ENCODE measurements around the gene ERVH48-1.
"Not testable (repeated sequence)": the region's sequence is repeated elsewhere in the genome, so short reads cannot be mapped to it uniquely, and the experiment has no call there.

The ERVH48-1 gene

DNA sequence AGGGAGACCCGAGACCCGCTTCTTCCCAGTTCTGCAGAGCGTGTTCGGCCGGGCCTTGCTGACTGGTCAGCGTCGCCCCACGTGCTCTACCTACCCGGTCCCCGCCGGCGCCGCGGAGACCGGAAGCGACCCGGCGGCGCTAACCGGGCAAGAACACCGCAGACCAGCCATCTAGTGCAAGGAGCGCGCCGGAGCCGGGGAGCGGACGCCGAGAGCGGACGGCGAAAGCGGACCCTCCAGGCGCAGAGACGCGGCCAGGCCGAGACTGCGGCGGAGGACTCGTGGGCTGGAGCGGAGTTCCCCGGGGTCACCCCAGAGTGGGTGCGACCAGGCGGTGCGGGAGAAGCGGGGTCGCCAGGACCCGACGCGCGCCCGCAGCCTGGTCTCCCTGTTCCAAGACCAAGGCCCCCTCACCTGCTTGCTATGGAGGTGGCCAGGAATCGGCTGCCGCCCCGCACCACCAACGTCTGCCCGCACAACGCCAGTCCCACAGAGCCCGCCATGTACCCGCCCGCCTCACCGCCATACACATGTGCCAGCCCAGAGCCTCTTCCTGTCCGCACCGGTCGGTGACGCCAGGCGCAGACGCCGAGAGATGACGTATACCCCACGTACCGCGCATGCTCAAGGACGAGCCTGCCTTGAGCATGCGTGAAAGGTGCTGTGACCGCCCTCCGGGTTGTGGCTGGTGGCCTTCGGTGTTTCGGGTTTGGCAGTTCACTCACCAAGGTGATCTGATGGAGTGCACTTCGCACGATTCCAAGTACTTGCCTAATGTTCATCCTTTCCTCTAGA is 46.2 kb downstream of the ERVH48-1 start, which contains the start of gene WDR4:
WDR4 (minus strand) TSS at position 547 of the 795 bp plus-strand sequence; CDS start at position 503, 44 bp downstream.
- Histone ChIP-seq H2BK15ac (replicated peaks; ENCODE audit: low read depth) (no peak within 1 kb of the TSS), H2BK120ac (ENCODE audit: low read depth, low read length) (no peak within 1 kb of the TSS), H2AK5ac (ENCODE audit: low read length) (no peak within 1 kb of the TSS), H3K27ac (ENCODE audit: low read depth, low read length) (peak within 1 kb of the TSS; percentile 76), H3K79me2 (ENCODE audit: control insufficient read depth, insufficient read depth, low read length) (peaks cover 23% of the 10 kb centered on the region), H3K18ac (ENCODE audit: low read length) (peak within 1 kb of the TSS; percentile 43), H3K36me3 (ENCODE audit: control insufficient read depth, insufficient read depth, low read length) (peaks cover 2% of the 10 kb centered on the region), H3K79me1 (ENCODE audit: low read length) (peaks cover 3% of the 10 kb centered on the region), H2BK5ac (ENCODE audit: low read length) (peak within 1 kb of the TSS; percentile 43), H3K4ac (ENCODE audit: low read depth, low read length) (peak within 1 kb of the TSS; percentile 88), H3K9ac (ENCODE audit: low read length) (peak within 1 kb of the TSS; percentile 95), H3K4me2 (ENCODE audit: low read length) (peak within 1 kb of the TSS; percentile 94), H3K23ac (ENCODE audit: low read length) (no peak within 1 kb of the TSS), H3K4me1 (ENCODE audit: control insufficient read depth, low read depth, low read length) (no peaks in the 10 kb centered on the region), H4K8ac (ENCODE audit: low read depth, low read length) (no peak within 1 kb of the TSS), H3K4me3 (ENCODE audit: low read length) (peak within 1 kb of the TSS; percentile 93), H4K5ac (ENCODE audit: low read length) (no peak within 1 kb of the TSS), H3K27me3 (ENCODE audit: insufficient read depth, low read length, poor library complexity) (no peaks in the 10 kb centered on the region), H3K56ac (ENCODE audit: low read length) (peak within 1 kb of the TSS; percentile 97)
- WGBS (ENCODE audit: extremely low coverage, insufficient coverage, low lambda C conversion rate): no CpG with 5 or more reads among the region's 80 CpGs
- peak; percentile 99 for DNase-seq

DNA sequence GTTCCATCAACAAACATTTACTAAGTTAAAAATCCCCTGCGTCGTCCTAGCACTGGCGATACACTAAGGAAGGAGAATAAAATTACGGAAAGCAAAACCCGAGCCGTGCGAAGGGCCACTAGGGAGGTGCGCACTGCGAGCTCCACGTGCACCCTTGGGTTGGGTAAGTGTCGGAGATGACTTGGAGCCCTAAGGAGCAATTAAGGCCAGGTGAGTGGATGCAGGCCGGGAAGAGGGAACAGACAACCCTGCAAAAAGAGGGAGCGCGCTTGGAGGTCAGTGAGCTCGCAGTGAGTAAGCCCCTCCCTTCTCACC is 46.8 kb downstream of the ERVH48-1 start:
- H3K9ac ChIP-seq (ENCODE audit: low read length): peak overlapping the region; percentile 90
- H3K4me1 ChIP-seq (ENCODE audit: control insufficient read depth, low read depth, low read length): no peaks in the 10 kb centered on the region
- H3K36me3 ChIP-seq (ENCODE audit: control insufficient read depth, insufficient read depth, low read length): peaks cover 2% of the 10 kb centered on the region
- WGBS (ENCODE audit: extremely low coverage, insufficient coverage, low lambda C conversion rate): no CpG with 5 or more reads among the region's 15 CpGs
- no peak overlapping the region for H2BK15ac ChIP-seq (replicated peaks; ENCODE audit: low read depth)
- H3K4ac ChIP-seq (ENCODE audit: low read depth, low read length): peak overlapping the region; percentile 88
- no peak overlapping the region for H2AK5ac ChIP-seq (ENCODE audit: low read length)
- H3K56ac ChIP-seq (ENCODE audit: low read length): peak overlapping the region; percentile 90
- H3K27ac ChIP-seq (ENCODE audit: low read depth, low read length): peak overlapping the region; percentile 62
- H3K18ac ChIP-seq (ENCODE audit: low read length): no peak overlapping the region
- H3K79me2 ChIP-seq (ENCODE audit: control insufficient read depth, insufficient read depth, low read length): peaks cover 23% of the 10 kb centered on the region
- H2BK5ac ChIP-seq (ENCODE audit: low read length): no peak overlapping the region
- peak overlapping the region; percentile 75 for H3K4me3 ChIP-seq (ENCODE audit: low read length)
- no peak overlapping the region for H2BK120ac ChIP-seq (ENCODE audit: low read depth, low read length)
- no peak overlapping the region for H3K23ac ChIP-seq (ENCODE audit: low read length)
- no peak for DNase-seq
- H4K5ac ChIP-seq (ENCODE audit: low read length): no peak overlapping the region
- H3K79me1 ChIP-seq (ENCODE audit: low read length): peaks cover 3% of the 10 kb centered on the region
- no peak overlapping the region for H4K8ac ChIP-seq (ENCODE audit: low read depth, low read length)
- H3K27me3 ChIP-seq (ENCODE audit: insufficient read depth, low read length, poor library complexity): no peaks in the 10 kb centered on the region
- H3K4me2 ChIP-seq (ENCODE audit: low read length): peak overlapping the region; percentile 85

DNA sequence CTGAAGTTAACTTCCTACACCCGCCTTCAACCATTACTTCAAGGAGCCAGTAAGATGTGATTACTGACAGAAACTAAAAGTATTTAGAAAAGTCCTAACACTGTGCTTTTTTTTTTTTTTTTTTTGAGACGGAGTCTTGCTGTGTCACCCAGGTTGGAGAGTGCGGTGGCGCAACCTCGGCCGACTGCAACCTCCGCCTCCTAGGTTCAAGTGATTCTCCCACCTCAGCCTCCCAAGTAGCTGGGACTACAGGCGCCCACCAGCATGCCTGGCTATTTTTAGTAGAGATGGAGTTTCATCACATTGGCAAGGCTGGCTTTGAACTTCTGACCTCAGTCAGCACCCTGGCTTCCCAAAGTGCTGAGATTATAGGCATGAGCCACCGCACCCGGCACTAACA is 49.6 kb downstream of the ERVH48-1 start:
- not testable (repeated sequence) for H2BK5ac ChIP-seq (ENCODE audit: low read length); H3K27ac ChIP-seq (ENCODE audit: low read depth, low read length); H3K4ac ChIP-seq (ENCODE audit: low read depth, low read length); H3K9ac ChIP-seq (ENCODE audit: low read length); H3K18ac ChIP-seq (ENCODE audit: low read length); H4K8ac ChIP-seq (ENCODE audit: low read depth, low read length); H3K23ac ChIP-seq (ENCODE audit: low read length); H3K4me1 ChIP-seq (ENCODE audit: control insufficient read depth, low read depth, low read length); H4K5ac ChIP-seq (ENCODE audit: low read length); H2BK15ac ChIP-seq (replicated peaks; ENCODE audit: low read depth); H3K4me3 ChIP-seq (ENCODE audit: low read length); H3K4me2 ChIP-seq (ENCODE audit: low read length); H3K56ac ChIP-seq (ENCODE audit: low read length); H2BK120ac ChIP-seq (ENCODE audit: low read depth, low read length); H3K27me3 ChIP-seq (ENCODE audit: insufficient read depth, low read length, poor library complexity); DNase-seq; H2AK5ac ChIP-seq (ENCODE audit: low read length)
- Histone ChIP-seq H3K79me1 (ENCODE audit: low read length) (peaks cover 11% of the 10 kb centered on the region), H3K79me2 (ENCODE audit: control insufficient read depth, insufficient read depth, low read length) (peaks cover 37% of the 10 kb centered on the region), H3K36me3 (ENCODE audit: control insufficient read depth, insufficient read depth, low read length) (peaks cover 16% of the 10 kb centered on the region)
- no CpG with 5 or more reads among the region's 10 CpGs for WGBS (ENCODE audit: extremely low coverage, insufficient coverage, low lambda C conversion rate)

DNA sequence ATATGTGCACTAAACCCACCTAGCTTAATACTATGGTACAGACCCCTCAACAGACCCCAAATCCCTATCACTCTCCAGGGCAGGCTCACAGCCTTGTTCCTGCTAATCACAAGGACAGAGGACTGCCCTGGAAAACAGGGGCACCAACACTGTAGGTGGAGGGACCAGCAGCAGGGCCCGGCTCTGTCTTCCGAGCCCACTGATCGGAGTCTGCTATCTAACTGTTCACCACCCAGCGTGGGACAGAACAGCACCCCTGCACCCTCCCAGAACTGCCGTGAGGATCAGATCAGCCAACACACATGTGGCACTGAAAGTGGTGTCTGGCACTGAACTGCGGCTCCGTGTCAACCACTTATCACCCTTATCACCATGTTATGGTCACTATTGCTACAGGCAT is 52.3 kb downstream of the ERVH48-1 start:
- Histone ChIP-seq H3K4me2 (ENCODE audit: low read length) (no peak overlapping the region), H3K27ac (ENCODE audit: low read depth, low read length) (no peak overlapping the region), H3K79me1 (ENCODE audit: low read length) (peaks cover 16% of the 10 kb centered on the region), H3K36me3 (ENCODE audit: control insufficient read depth, insufficient read depth, low read length) (peaks cover 28% of the 10 kb centered on the region), H2BK15ac (replicated peaks; ENCODE audit: low read depth) (no peak overlapping the region), H2BK5ac (ENCODE audit: low read length) (no peak overlapping the region), H3K79me2 (ENCODE audit: control insufficient read depth, insufficient read depth, low read length) (peaks cover 50% of the 10 kb centered on the region), H3K4me1 (ENCODE audit: control insufficient read depth, low read depth, low read length) (no peaks in the 10 kb centered on the region), H4K5ac (ENCODE audit: low read length) (no peak overlapping the region), H2AK5ac (ENCODE audit: low read length) (no peak overlapping the region), H3K27me3 (ENCODE audit: insufficient read depth, low read length, poor library complexity) (no peaks in the 10 kb centered on the region), H3K4me3 (ENCODE audit: low read length) (no peak overlapping the region), H3K23ac (ENCODE audit: low read length) (no peak overlapping the region), H3K4ac (ENCODE audit: low read depth, low read length) (no peak overlapping the region), H2BK120ac (ENCODE audit: low read depth, low read length) (no peak overlapping the region), H4K8ac (ENCODE audit: low read depth, low read length) (no peak overlapping the region), H3K56ac (ENCODE audit: low read length) (no peak overlapping the region), H3K18ac (ENCODE audit: low read length) (no peak overlapping the region), H3K9ac (ENCODE audit: low read length) (no peak overlapping the region)
- no peak for DNase-seq
- no CpG with 5 or more reads among the region's 7 CpGs for WGBS (ENCODE audit: extremely low coverage, insufficient coverage, low lambda C conversion rate)

DNA sequence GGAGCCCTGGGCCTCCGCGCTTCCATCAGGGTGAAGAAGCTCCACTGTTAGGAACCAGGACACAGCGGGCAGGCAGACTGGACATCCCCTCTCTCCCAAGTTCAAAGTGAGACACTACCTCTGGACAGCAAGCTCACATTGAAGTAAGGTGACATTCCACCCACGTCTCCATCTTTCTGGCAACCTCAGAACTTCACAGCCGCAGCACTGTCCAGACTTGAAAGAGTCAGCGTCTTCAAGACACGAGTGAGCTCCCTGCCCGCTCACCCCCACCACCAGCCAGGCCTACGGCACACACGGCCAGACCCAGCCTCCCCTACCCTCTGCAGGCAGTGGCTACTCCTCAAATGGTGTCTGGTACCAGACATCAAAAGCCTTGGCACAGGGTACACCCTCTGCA is 57.2 kb downstream of the ERVH48-1 start:
- Histone ChIP-seq H3K4me2 (ENCODE audit: low read length) (no peak overlapping the region), H3K27ac (ENCODE audit: low read depth, low read length) (no peak overlapping the region), H3K23ac (ENCODE audit: low read length) (no peak overlapping the region), H3K18ac (ENCODE audit: low read length) (no peak overlapping the region), H3K56ac (ENCODE audit: low read length) (no peak overlapping the region), H3K79me1 (ENCODE audit: low read length) (peaks cover 36% of the 10 kb centered on the region), H3K79me2 (ENCODE audit: control insufficient read depth, insufficient read depth, low read length) (peaks cover 73% of the 10 kb centered on the region), H3K27me3 (ENCODE audit: insufficient read depth, low read length, poor library complexity) (no peaks in the 10 kb centered on the region), H3K4me3 (ENCODE audit: low read length) (no peak overlapping the region), H4K8ac (ENCODE audit: low read depth, low read length) (no peak overlapping the region), H4K5ac (ENCODE audit: low read length) (no peak overlapping the region), H3K9ac (ENCODE audit: low read length) (no peak overlapping the region), H3K4me1 (ENCODE audit: control insufficient read depth, low read depth, low read length) (no peaks in the 10 kb centered on the region), H2BK5ac (ENCODE audit: low read length) (no peak overlapping the region), H2BK120ac (ENCODE audit: low read depth, low read length) (no peak overlapping the region), H3K36me3 (ENCODE audit: control insufficient read depth, insufficient read depth, low read length) (peaks cover 32% of the 10 kb centered on the region), H2AK5ac (ENCODE audit: low read length) (no peak overlapping the region), H3K4ac (ENCODE audit: low read depth, low read length) (no peak overlapping the region), H2BK15ac (replicated peaks; ENCODE audit: low read depth) (no peak overlapping the region)
- no CpG with 5 or more reads among the region's 10 CpGs for WGBS (ENCODE audit: extremely low coverage, insufficient coverage, low lambda C conversion rate)
- DNase-seq: no peak

Measured in mesendoderm (in vitro differentiated cells).